HCT116 (cell line): Measurements from ENCODE around the gene LIPE. TPM values are rescaled to one million over a fixed set of nuclear protein-coding genes. Genes with fewer than 3 reads are reported as not detected.

Experiments used
- ATAC-seq: fragments of 200-7000 bp; cut with Tn5 transposase; 2 replicates; pipeline ENCODE4 v1.9.1; 2020; ENCODE audit warnings: mild to moderate bottlenecking, moderate library complexity
- Bru-seq: library from RNA; stranded (reverse); fragments of 400-500 nt; gene quantifications from one replicate; lab custom pipeline; 2021; lab: Mats Ljungman, UMichigan
- BruChase-seq, 2 experiments: library from RNA; stranded (reverse); fragments of 400-500 nt; gene quantifications; one replicate each; lab custom pipeline; 2021; lab: Mats Ljungman, UMichigan
- BruUV-seq: library from RNA; stranded (reverse); fragments of 400-500 nt; replicated peaks from 2 replicates; lab custom pipeline; 2021; lab: Mats Ljungman, UMichigan
- CTCF ChIA-PET: fragments of 300-600 bp; sonication (Branson Sonifier 250); formaldehyde crosslinking; loops from one replicate; lab custom pipeline; 2021; ENCODE audit warnings: antibody characterized with exemption; lab: Charles Lee
- POLR2A ChIA-PET: fragments of 300-600, 350-600 bp; sonication (Branson Sonifier 250); formaldehyde crosslinking; loops from one replicate; lab custom pipeline; 2021; ENCODE audit warnings: antibody characterized with exemption; lab: Charles Lee
- RAD21 ChIA-PET, 2 experiments: fragments of 300-600 bp; sonication (Branson Sonifier 250); formaldehyde crosslinking; loops; one replicate each; lab custom pipeline; 2023; ENCODE audit warnings: low total read pairs in 2 of 2; ENCODE audit not compliant: uncharacterized antibody in 2 of 2, unreplicated experiment in 2 of 2, low non-redundant PET in 1 of 2; lab: Charles Lee
- DNase-seq: peaks from one replicate; pipeline ENCODE4 v3.0.0-alpha.2; 2010; ENCODE audit warnings: low read depth, low spot score
- H2AFZ ChIP-seq: fragments of 200-600 bp; shearing (Covaris generic), sonication (generic); 2 replicates; pipeline ENCODE4 v1.6.1; 2017; ENCODE audit warnings: low read depth, mixed run types, mixed read lengths, antibody characterized with exemption, low read length; ENCODE audit not compliant: poor library complexity, severe bottlenecking
- H3K27ac ChIP-seq: 2 replicates; pipeline ENCODE4 v1.5.1; 2012; ENCODE audit warnings: low read depth, low read length
- H3K27me3 ChIP-seq: fragments of 200-600 bp; sonication (generic); 2 replicates; pipeline ENCODE4 v1.6.1; 2016; ENCODE audit warnings: mixed run types, low read length, mixed read lengths; ENCODE audit not compliant: insufficient read depth
- H3K36me3 ChIP-seq, 2 experiments: fragments of 200-500 bp in 1 of 2; fragments of 200-600 bp in 1 of 2; sonication (Bioruptor generic) in 1 of 2; sonication (generic) in 1 of 2; 2 replicates each; pipeline versions ENCODE4 v1.5.1 to v1.6.1; 2014 to 2016; ENCODE audit warnings: low read length in 2 of 2, inconsistent platforms in 1 of 2, mixed read lengths in 1 of 2, mixed run types in 1 of 2; ENCODE audit not compliant: insufficient read depth in 2 of 2, control insufficient read depth in 1 of 2
- H3K4me1 ChIP-seq, 2 experiments: fragments of 200-600 bp in 1 of 2; sonication (generic) in 1 of 2; 2 replicates each; pipeline versions ENCODE4 v1.5.1 to v1.6.1; 2012 to 2017; ENCODE audit warnings: low read length in 2 of 2, inconsistent platforms in 1 of 2, mild to moderate bottlenecking in 1 of 2, mixed read lengths in 1 of 2, mixed run types in 1 of 2, moderate library complexity in 1 of 2; ENCODE audit not compliant: insufficient read depth in 2 of 2, control insufficient read depth in 1 of 2
- H3K4me2 ChIP-seq: fragments of 200-600 bp; sonication (generic); 2 replicates; pipeline ENCODE4 v1.6.1; 2017; ENCODE audit warnings: mixed run types, low read length, mixed read lengths
- H3K4me3 ChIP-seq, 2 experiments: fragments of 200-600 bp in 1 of 2; sonication (generic) in 1 of 2; replicated peaks in 1 of 2; 2 replicates each; pipeline ENCODE4 v1.5.1; 2011 to 2016; ENCODE audit warnings: low read length in 2 of 2, control low read depth in 1 of 2, low read depth in 1 of 2, mild to moderate bottlenecking in 1 of 2, mixed read lengths in 1 of 2, mixed run types in 1 of 2
- H3K79me2 ChIP-seq: fragments of 200-600 bp; sonication (generic); 2 replicates; pipeline ENCODE4 v1.6.1; 2017; ENCODE audit warnings: mild to moderate bottlenecking, mixed run types, low read length, moderate library complexity, mixed read lengths; ENCODE audit not compliant: insufficient read depth
- H3K9ac ChIP-seq: fragments of 200-600 bp; sonication (generic); 2 replicates; pipeline ENCODE4 v1.6.1; 2016; ENCODE audit warnings: low read length, mixed read lengths
- H3K9me2 ChIP-seq: fragments of 200-600 bp; sonication (generic), shearing (Covaris generic); 2 replicates; pipeline ENCODE4 v1.6.1; 2017; ENCODE audit warnings: mixed run types, mild to moderate bottlenecking, moderate library complexity; ENCODE audit not compliant: insufficient read depth
- H3K9me3 ChIP-seq, 2 experiments: fragments of 200-500 bp in 1 of 2; fragments of 200-600 bp in 1 of 2; sonication (Bioruptor generic) in 1 of 2; sonication (generic) in 1 of 2; 2 replicates each; pipeline ENCODE4 v1.6.1; 2014 to 2017; ENCODE audit warnings: low read length in 2 of 2, mixed read lengths in 2 of 2, inconsistent platforms in 1 of 2, low read depth in 1 of 2, mild to moderate bottlenecking in 1 of 2, mixed run types in 1 of 2, moderate library complexity in 1 of 2; ENCODE audit not compliant: control insufficient read depth in 1 of 2, insufficient read depth in 1 of 2
- H4K20me1 ChIP-seq: fragments of 200-600 bp; sonication (generic), shearing (Covaris generic); 2 replicates; pipeline ENCODE4 v1.6.1; 2017; ENCODE audit warnings: mixed run types, mild to moderate bottlenecking, moderate library complexity; ENCODE audit not compliant: insufficient read depth
- ATF3 ChIP-seq: IDR thresholded peaks from 2 replicates; pipeline ENCODE4 v1.6.1; 2012
- CBX3 ChIP-seq: IDR thresholded peaks from 2 replicates; pipeline ENCODE4 v1.6.1; 2012; ENCODE audit warnings: low read depth
- CEBPB ChIP-seq: IDR thresholded peaks from 2 replicates; pipeline ENCODE4 v1.6.1; 2012; ENCODE audit warnings: low read depth
- ELF1 ChIP-seq: IDR thresholded peaks from 2 replicates; pipeline ENCODE4 v1.6.1; 2012; ENCODE audit warnings: low read depth, borderline replicate concordance
- EZH2 ChIP-seq: fragments of 200-600 bp; sonication (generic); IDR thresholded peaks from 2 replicates; pipeline ENCODE4 v1.6.1; 2017; ENCODE audit warnings: antibody characterized with exemption, mixed run types
- EZH2phosphoT487 ChIP-seq: fragments of 200-600 bp; IDR thresholded peaks from 2 replicates; pipeline ENCODE4 v1.6.1; 2018; ENCODE audit warnings: antibody characterized with exemption, borderline replicate concordance
- MAX ChIP-seq: IDR thresholded peaks from 2 replicates; pipeline ENCODE4 v1.6.1; 2012
- POLR2A ChIP-seq: IDR thresholded peaks from 2 replicates; pipeline ENCODE4 v1.7.0; 2011; ENCODE audit warnings: borderline replicate concordance; ENCODE audit not compliant: insufficient read depth, insufficient read length; ENCODE audit errors: extremely low read depth
- POLR2AphosphoS5 ChIP-seq: IDR thresholded peaks from 2 replicates; pipeline ENCODE4 v1.6.1; 2011; ENCODE audit warnings: mild to moderate bottlenecking, low read depth, low read length, moderate library complexity
- RAD21 ChIP-seq: IDR thresholded peaks from 2 replicates; pipeline ENCODE4 v1.6.1; 2012; ENCODE audit warnings: low read depth, mild to moderate bottlenecking
- SIN3A ChIP-seq: IDR thresholded peaks from 2 replicates; pipeline ENCODE4 v1.6.1; 2012; ENCODE audit warnings: low read depth
- SP1 ChIP-seq: IDR thresholded peaks from 2 replicates; pipeline ENCODE4 v1.6.1; 2012; ENCODE audit warnings: low read depth
- TCF7L2 ChIP-seq: IDR thresholded peaks from 2 replicates; pipeline ENCODE4 v1.7.0; 2011; ENCODE audit warnings: borderline replicate concordance, inconsistent platforms; ENCODE audit not compliant: insufficient read depth, insufficient read length; ENCODE audit errors: extremely low read depth
- YY1 ChIP-seq: IDR thresholded peaks from 2 replicates; pipeline ENCODE4 v1.6.1; 2011; ENCODE audit warnings: low read length, low read depth, moderate library complexity, mild to moderate bottlenecking; ENCODE audit not compliant: insufficient replicate concordance; ENCODE audit errors: extremely low read depth
- ZBTB33 ChIP-seq: IDR thresholded peaks from 2 replicates; pipeline ENCODE4 v1.6.1; 2011; ENCODE audit warnings: mild to moderate bottlenecking, low read length, moderate library complexity; ENCODE audit not compliant: insufficient replicate concordance; ENCODE audit errors: extremely low read depth
- ZFX ChIP-seq: fragments of 450-650 bp; IDR thresholded peaks from 2 replicates; pipeline ENCODE4 v1.6.1; 2017
- ZNF274 ChIP-seq: fragments of 200-500 bp; sonication (Bioruptor generic); IDR thresholded peaks from 2 replicates; pipeline ENCODE4 v1.6.1; 2014; ENCODE audit warnings: mild to moderate bottlenecking, low read depth, low read length, inconsistent platforms
- intact Hi-C: fragments of 100-400 bp; cut with micrococcal nuclease; formaldehyde crosslinking; loops from 2 replicates; pipeline ENCODE4 v1.10.0; 2022
- long read RNA-seq: library from polyadenylated mRNA; unstranded; transcript quantifications from one replicate; pipeline ENCODE4 v2.0.0, GENCODE V29; 2021; ENCODE audit not compliant: unreplicated experiment
- polyA plus RNA-seq: library from polyadenylated mRNA; unstranded; fragments of >200 nt; gene quantifications from 2 replicates; pipeline ENCODE4 v1.2.1, GENCODE V29; 2012; ENCODE audit warnings: missing spikeins
- total RNA-seq: library from RNA; stranded (reverse); gene quantifications from one replicate; pipeline ENCODE4 v1.2.1, GENCODE V29; 2021; ENCODE audit not compliant: unreplicated experiment
- TF ChIP-seq, protein P1 (sequence below): IDR thresholded peaks from 2 replicates; pipeline ENCODE4 v1.6.1; 2012; ENCODE audit warnings: low read depth

The LIPE gene
- total RNA-seq (11.3 TPM), Bru-seq, nascent RNA (percentile 34 among the genes with signal in this experiment), BruChase-seq, experiment 1, labeled RNA remaining after a 6-hour chase (percentile 29 among the genes with signal in this experiment), BruChase-seq, experiment 2, labeled RNA remaining after a 2-hour chase (percentile 39 among the genes with signal in this experiment)
- polyA plus RNA-seq = 12.1 and 13.5 TPM in 2 replicates
- long read RNA-seq, partial matches to known transcripts = 0 of 7 reads
- long read RNA-seq, other reads (novel, unspliced or antisense) = 7 of 7 reads

DNA sequence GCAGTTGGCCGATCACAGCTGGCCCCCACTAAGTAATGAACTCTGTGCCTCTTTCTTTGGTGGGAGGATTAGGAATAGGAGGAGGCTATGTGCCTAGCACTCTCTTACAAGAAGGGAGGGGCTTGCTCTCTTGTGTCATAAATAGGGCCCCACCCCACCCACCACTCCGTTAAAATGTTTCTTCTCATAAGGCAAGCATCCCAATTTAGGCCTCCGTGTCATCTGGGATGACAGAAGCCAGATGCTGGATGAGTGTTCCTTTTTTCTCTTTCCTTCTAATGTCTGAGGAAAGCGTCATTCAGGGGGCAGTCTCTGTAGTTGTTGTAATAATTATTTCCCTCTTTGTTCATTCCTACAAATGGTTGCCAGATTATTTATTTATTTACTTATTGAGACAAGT, at the start of gene LIPE:
Gene LIPE (minus strand): TSS at position 76 of the 400 bp plus-strand sequence. CDS start 239 bp downstream, outside the sequence.
- BruUV-seq = no TSS peak
- DNase-seq (no peak), ATAC-seq (no peak)
- Histone ChIP-seq H3K27me3 (no peaks in the 10 kb centered on the region), H2AFZ (no peak within 1 kb of the TSS), H3K4me2 (no peak within 1 kb of the TSS), H4K20me1 (no peaks in the 10 kb centered on the region), H3K9ac (no peak within 1 kb of the TSS), H3K4me1 (peaks cover 8 to 23% of the 10 kb centered on the region in 2 experiments; a peak in 2 of 4 replicates), H3K27ac (no peak within 1 kb of the TSS), H3K79me2 (no peaks in the 10 kb centered on the region), H3K9me2 (no peaks in the 10 kb centered on the region), H3K9me3 (no peaks in the 10 kb centered on the region), H3K4me3 (no peak within 1 kb of the TSS), H3K36me3 (no peaks in the 10 kb centered on the region)
- no peak for TF ChIP-seq RAD21
- TF ChIP-seq CBX3 = no peak
- TF ChIP-seq ZNF274 = no peak
- TF ChIP-seq POLR2AphosphoS5 = no peak
- TF ChIP-seq MAX = no peak
- no peak for TF ChIP-seq CEBPB
- no peak for TF ChIP-seq SIN3A
- no peak for TF ChIP-seq YY1
- TF ChIP-seq ELF1 = no peak
- TF ChIP-seq SP1 = no peak
- no peak for TF ChIP-seq ZFX
- no peak for TF ChIP-seq EZH2
- no peak for TF ChIP-seq ATF3
- no peak for TF ChIP-seq EZH2phosphoT487
- TF ChIP-seq POLR2A = no peak
- TF ChIP-seq ZBTB33 = no peak
- TF ChIP-seq, protein P1, sequence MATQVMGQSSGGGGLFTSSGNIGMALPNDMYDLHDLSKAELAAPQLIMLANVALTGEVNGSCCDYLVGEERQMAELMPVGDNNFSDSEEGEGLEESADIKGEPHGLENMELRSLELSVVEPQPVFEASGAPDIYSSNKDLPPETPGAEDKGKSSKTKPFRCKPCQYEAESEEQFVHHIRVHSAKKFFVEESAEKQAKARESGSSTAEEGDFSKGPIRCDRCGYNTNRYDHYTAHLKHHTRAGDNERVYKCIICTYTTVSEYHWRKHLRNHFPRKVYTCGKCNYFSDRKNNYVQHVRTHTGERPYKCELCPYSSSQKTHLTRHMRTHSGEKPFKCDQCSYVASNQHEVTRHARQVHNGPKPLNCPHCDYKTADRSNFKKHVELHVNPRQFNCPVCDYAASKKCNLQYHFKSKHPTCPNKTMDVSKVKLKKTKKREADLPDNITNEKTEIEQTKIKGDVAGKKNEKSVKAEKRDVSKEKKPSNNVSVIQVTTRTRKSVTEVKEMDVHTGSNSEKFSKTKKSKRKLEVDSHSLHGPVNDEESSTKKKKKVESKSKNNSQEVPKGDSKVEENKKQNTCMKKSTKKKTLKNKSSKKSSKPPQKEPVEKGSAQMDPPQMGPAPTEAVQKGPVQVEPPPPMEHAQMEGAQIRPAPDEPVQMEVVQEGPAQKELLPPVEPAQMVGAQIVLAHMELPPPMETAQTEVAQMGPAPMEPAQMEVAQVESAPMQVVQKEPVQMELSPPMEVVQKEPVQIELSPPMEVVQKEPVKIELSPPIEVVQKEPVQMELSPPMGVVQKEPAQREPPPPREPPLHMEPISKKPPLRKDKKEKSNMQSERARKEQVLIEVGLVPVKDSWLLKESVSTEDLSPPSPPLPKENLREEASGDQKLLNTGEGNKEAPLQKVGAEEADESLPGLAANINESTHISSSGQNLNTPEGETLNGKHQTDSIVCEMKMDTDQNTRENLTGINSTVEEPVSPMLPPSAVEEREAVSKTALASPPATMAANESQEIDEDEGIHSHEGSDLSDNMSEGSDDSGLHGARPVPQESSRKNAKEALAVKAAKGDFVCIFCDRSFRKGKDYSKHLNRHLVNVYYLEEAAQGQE = no peak
- TF ChIP-seq TCF7L2 = no peak
- ChIA-PET CTCF (interaction anchor here (1.7 kb wide), 1 partner anchor 13 kb away, joined by 4 read pairs; no protein-coding TSS in a partner anchor), POLR2A (no interaction called here), RAD21 (no interaction called here)
- intact Hi-C loops = no loop called here
